GM18505 (cell line): Measurements from ENCODE around the gene COMMD4.
"Not testable (repeated sequence)": the region's sequence is repeated elsewhere in the genome, so short reads cannot be mapped to it uniquely, and the experiment has no call there.

ENCODE experiments used
- ATAC-seq: cut with Tn5 transposase; IDR thresholded peaks from one replicate; pipeline ENCODE4 v1.9.1; 2021; ENCODE audit not compliant: unreplicated experiment
- POLR2A ChIP-seq: IDR thresholded peaks from 4 replicates; pipeline ENCODE4 v1.6.1; 2011; ENCODE audit warnings: borderline replicate concordance; ENCODE audit not compliant: insufficient read depth, insufficient read length; ENCODE audit errors: extremely low read depth

COMMD4 gene

DNA sequence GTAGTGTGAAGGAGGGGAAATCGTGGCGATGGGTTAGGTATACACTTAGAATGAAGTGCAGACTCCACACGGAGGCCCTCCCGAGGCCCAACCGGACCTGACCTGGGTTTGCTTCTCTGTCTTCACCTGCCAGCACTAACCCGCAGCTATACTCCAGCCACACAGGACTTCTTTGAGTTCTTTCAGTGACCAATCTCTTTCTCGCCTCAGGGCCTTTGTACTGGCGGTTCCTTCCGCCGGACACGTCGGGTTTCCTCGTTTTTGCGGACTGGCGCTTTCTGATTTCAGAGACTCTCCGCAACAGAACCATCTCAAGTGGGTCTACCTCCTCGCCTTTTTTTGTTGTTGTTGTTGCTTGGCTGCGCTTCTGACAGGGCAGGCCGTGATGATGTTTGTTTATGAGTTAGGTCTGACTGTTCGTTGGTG lies 10.9 kb downstream of the COMMD4 start, which contains the start of gene NEIL1:
Gene NEIL1 (plus strand): TSS at position 244 of the 426 bp plus-strand sequence. CDS start 1,867 bp downstream, outside the sequence.
- ATAC-seq, result no peak
- no peak for TF ChIP-seq POLR2A

DNA sequence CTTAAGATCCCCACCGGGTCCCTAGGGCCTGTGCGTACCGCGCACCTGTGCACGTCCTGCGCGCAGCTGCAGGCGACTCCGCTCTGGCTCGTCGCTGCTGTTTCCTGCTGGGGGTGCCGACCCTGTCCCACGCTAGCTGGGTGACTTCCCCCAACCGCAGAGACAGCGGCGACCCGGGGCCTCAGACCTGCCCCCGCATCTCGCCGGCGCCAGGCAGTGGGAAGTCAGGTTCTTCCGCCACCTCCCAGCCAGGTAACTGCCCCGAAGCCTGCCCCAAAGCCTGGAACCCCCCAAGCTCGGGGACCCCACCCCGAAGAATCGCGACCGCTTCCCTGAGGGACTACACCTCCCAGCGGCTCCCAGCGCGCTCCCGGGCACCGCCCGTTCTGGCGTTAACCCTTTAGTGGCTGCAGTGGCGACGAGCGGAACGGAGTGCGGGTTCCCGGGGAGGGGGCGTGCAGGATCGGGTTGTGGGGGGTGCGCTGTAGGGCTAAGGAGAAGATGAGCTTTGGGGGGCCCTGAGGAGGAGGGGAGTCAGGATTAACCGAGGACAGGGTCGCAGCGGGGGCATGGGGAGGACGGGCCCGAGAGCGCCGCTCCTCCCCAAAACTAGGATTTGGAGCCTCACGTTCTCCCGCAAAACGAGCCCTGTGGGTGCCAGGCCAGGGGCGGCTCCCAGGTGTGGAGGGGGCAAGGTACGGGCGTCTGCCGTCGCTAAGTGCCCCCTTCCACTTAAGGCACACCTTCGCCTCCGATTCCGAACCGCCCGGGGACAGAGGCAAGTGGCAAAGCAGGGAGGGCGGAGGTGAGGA lies 11.6 kb downstream of the COMMD4 start:
- peak; percentile 44 for TF ChIP-seq POLR2A
- ATAC-seq, result no peak

DNA sequence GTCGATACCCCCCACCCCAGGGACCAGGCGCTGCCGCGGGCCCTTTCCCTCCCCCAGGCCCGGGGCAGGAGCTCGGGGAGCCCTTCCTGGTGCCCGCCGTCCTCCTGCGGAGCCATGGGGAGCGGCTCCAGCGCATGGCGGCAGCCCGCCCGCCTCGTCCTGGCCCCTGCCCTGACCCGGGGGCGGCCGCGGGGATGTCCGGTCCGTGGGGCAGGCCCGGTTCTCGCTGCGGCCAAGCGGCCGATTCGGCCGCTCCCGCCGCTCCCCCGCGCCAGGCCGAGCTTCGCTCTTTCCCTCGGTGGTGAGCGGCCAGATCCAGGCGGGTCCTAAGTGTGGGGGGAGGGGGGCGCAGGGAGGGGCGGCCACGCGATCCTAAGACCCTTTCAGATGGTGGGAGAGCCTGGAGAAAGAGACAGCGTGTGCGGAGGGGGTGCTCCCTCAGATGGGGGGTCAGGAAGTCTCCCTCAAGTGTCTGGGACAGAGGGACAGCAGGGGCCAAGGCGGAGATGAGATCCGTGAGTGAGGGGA lies 12.2 kb downstream of the COMMD4 start:
- ATAC-seq, result no peak
- no peak for TF ChIP-seq POLR2A

DNA sequence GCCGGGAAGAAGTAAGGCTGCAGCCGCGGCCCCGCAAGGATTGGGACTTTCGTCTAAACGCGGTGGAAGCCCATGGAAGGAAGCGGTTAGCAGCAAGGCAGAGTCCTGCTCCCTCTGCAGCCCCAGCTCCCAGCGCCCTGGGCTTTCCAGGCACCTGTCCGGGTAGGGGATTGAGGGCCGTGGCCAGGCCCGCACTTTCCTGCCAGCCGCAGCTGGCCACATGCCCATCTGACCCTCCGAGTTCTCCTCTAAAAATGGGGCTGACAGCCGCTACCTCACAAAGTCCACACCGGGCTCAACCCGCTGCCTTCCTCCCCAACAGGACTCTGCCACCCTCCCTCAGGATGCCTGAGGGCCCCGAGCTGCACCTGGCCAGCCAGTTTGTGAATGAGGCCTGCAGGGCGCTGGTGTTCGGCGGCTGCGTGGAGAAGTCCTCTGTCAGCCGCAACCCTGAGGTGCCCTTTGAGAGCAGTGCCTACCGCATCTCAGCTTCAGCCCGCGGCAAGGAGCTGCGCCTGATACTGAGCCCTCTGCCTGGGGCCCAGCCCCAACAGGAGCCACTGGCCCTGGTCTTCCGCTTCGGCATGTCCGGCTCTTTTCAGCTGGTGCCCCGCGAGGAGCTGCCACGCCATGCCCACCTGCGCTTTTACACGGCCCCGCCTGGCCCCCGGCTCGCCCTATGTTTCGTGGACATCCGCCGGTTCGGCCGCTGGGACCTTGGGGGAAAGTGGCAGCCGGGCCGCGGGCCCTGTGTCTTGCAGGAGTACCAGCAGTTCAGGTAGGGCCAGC lies 12.9 kb downstream of the COMMD4 start:
- no peak for TF ChIP-seq POLR2A
- no peak for ATAC-seq

DNA sequence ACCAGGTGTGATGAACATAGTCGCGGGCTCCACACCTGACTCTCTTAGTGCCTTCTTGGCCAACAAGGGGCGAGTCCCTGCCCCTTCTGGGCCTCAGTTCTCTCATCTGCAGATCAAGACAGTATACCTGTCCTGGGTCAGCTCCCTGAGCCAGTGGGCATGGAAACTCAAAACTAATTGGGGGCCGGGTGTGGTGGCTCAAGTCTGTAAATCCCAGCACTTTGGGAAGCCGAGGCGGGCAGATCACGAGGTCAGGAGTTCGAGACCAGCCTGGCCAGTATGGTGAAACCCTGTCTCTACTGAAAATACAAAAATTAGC lies 13.4 kb downstream of the COMMD4 start:
- not testable (repeated sequence) for ATAC-seq

DNA sequence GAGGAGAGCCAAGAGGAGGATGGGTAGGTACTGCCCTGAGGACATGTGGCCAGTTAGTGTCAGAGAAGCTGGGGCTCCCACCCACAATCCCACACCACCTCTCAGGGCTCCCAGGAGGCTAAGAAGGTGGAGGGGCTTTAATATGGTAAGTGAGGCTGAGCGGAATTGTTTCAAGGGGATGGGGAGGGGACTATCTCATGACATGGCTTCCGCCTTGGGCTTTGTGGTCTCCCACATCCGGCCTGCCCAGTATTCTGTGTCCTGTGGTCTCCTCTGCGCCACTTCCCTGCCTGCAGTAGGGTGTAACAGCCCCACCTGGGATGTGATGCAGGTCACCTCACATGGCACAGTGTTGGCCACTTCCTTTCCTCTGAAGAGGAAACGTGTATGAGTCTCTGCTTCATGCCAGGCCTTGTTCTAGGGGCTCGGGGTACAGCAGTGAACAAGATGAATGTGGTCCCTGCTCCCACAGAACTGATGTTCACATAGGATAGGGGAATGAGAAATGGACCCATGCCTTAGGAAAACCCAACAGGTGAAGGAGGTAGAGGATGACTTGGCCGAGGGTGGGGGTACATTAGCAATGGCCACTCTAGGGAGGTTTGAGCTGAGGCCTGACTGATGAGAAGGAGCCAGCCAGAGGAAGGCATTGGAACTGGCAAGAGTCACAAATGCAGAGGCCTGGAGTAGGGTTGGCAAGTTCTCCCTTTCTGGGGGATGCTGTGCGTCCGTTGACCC lies 14.2 kb downstream of the COMMD4 start:
- no peak for TF ChIP-seq POLR2A
- ATAC-seq, result peak; percentile 48

DNA sequence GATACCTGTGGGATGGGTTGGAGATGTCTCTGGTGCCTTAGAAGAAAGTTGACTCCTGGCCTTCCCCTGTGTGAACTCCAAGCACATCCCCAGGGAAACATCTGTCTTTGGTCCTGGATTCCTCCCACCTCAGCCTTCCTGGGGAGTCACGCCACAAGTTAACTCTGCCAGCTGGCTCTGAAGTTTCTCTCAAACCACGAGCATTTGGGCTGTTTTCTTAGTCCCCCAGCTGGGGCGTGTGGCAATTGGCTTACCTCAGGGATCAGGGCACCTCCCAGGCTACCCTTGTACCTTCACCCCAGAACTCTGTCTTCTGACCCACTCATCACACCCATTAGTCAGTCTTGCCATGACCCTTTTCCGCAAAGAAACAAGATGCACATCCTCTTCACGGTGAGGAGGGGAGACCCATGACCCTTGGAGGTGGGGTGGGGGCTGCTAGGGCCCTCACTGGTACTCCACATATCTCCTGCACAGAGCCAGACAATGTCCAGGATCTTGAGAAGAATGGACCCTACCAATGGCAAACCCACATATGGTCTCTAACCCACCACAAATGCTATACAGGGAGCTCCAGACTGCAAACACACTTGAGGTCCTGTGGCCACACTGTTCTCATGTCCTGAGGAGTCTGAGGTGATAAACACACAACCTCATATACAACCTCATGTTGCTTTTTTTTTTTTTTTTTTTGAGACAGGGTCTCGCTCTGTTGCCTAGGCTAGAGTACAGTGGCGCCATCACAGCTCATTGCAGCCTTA lies 14.9 kb downstream of the COMMD4 start:
- no peak for ATAC-seq
- peak; percentile 15 for TF ChIP-seq POLR2A

DNA sequence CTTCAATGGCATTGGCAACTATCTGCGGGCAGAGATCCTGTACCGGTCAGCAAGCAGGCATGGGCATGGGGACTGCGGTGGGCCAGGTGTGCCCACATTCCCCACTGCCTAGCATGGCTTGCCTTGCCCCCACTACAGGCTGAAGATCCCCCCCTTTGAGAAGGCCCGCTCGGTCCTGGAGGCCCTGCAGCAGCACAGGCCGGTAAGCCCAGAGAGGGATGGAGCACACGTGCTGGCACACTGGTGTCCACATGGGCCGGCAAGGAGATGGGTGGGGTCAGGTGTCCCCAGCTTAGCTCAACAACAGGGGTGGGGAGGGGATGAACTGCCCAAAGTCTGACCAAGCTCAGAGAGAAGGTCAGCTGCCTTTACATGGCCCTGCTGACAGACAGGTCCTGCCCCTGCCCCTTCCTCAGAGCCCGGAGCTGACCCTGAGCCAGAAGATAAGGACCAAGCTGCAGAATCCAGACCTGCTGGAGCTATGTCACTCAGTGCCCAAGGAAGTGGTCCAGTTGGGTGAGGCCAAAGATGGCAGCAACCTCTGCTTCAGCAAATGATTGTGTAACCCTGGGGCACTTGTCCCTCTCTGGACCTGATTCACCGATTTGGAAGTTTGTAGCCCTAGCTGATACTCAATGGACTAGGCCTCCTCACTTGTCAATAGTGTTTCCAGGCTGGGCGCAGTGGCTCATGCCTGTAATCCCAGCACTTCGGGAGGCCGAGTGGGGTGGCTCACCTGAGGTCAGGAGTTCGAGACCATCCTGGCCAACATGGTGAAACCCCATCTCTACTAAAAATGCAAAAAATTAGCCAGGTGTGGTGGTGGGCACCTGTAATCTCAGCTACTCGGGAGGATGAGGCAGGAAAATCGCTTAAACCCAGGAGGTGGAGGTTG lies 16.6 kb downstream of the COMMD4 start:
- no peak for TF ChIP-seq POLR2A
- no peak for ATAC-seq

DNA sequence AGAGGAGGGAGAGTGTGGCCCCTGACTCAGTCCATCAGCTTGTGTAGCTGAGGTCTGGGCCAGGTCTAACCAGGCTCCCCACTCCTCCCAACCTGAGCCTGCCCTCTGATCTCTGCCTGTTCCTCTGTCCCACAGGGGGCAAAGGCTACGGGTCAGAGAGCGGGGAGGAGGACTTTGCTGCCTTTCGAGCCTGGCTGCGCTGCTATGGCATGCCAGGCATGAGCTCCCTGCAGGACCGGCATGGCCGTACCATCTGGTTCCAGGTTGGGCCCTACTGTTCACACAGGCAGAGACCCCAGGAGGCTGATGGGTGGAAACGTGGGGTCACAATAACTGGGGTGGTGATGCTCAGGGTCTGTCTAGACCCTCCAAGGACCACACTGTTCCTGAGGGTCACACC lies 17.7 kb downstream of the COMMD4 start:
- TF ChIP-seq POLR2A, result no peak

DNA sequence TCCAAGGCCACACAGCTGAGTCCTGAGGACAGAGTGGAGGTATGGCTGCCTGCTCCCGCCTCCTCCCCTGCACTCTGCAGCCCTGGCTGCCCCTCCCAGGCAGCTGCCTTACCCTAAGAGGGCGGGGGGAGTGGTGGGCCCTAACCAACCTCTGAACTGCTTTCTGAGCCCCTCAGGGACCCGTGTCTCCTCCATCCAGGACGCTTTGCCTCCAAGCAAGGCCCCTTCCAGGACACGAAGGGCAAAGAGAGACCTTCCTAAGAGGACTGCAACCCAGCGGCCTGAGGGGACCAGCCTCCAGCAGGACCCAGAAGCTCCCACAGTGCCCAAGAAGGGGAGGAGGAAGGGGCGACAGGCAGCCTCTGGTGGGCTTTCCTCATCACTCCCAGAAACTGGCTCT lies 18.6 kb downstream of the COMMD4 start:
- ATAC-seq, result no peak
- TF ChIP-seq POLR2A, result no peak

More for the DNA sequence above, 17.7 kb downstream of the COMMD4 start:
- ATAC-seq, result no peak

DNA sequence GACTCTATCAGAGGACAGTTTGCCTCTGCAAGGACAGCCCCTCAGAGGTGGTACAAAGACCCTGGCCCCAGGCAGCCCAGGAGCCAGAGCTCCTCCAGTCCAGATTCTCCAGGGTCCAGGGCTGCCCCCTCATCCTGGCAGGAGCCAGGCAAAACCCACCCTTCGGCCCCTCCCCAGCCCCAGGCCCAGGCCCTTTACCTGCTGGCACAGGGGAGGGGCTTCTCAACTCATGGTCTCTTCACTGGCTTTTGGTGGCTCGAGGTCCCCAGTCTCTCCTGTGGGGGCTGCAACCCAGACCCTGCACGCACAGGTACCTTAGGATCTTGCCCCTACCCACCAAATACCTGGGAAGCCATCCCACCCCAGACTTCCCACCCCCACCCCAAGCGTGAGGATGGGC lies 19.5 kb downstream of the COMMD4 start:
- TF ChIP-seq POLR2A, result no peak
- no peak for ATAC-seq

DNA sequence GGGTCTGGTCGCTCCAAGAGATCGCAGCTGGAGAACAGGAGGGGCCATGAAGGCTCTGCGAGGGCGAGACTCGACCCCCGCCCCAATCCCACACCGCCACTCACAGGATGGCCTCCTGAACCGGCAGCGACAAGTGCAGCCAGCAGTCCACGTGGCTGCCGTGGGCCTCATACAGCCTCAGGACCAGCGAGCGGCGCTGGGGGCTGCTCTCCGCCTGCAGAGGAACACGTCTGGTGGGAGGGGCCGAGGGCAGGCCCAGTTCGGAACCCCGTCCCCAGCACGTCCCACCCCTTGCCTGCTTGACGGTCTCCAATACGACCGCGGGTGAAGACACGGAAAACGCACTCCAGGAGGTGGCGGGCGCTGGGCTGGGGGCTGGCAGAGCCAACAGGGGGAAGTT lies 20.1 kb downstream of the COMMD4 start:
- no peak for TF ChIP-seq POLR2A
- ATAC-seq, result no peak

DNA sequence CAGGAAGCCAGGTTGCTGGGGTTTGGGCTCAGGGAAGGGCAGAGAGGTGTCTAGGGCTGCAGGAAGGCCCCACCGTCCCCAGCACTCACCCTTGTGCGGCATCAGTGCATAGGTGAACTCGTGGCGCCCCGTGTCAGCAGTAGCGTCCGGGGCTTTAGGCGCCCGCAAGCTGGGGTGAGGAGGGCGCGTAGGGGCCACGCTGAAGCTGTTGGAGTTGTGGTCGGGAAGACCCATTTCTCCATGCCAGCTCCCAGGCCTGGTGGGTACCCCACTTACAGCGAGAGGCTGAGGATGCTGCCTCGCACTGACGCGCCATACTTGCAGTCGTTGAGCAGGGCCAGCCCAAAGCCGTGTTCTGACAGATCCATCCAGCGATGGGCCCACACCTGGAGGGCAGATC lies 20.7 kb downstream of the COMMD4 start:
- ATAC-seq, result no peak
- no peak for TF ChIP-seq POLR2A
